Astrocyte (in vitro differentiated cells and primary cell): ENCODE measurements around the gene MYH11. TPM values are rescaled to one million over a fixed set of nuclear protein-coding genes. Genes with fewer than 3 reads are reported as not detected.

Source experiments
- DNase-seq: peaks from one replicate; pipeline ENCODE4 v3.0.0-alpha.2; 2010; ENCODE audit warnings: low read depth
- FAIRE-seq: peaks from 2 replicates; lab custom pipeline; 2011; peaks lifted over from hg19 to GRCh38; lab: Jason Lieb, UNC
- H2AFZ ChIP-seq: 2 replicates; pipeline ENCODE4 v1.6.0; 2012; ENCODE audit warnings: low read depth, low read length, inconsistent platforms
- H3K27ac ChIP-seq: 2 replicates; pipeline ENCODE4 v1.5.1; 2011; ENCODE audit warnings: low read depth, low read length, inconsistent platforms
- H3K27me3 ChIP-seq: 2 replicates; pipeline ENCODE4 v1.6.0; 2011; ENCODE audit warnings: low read length, inconsistent platforms; ENCODE audit not compliant: insufficient read depth
- H3K36me3 ChIP-seq: 2 replicates; pipeline ENCODE4 v1.5.1; 2011; ENCODE audit warnings: low read length, inconsistent platforms; ENCODE audit not compliant: insufficient read depth
- H3K4me1 ChIP-seq: 2 replicates; pipeline ENCODE4 v1.5.1; 2011; ENCODE audit warnings: low read length, inconsistent platforms; ENCODE audit not compliant: insufficient read depth
- H3K4me2 ChIP-seq: 2 replicates; pipeline ENCODE4 v1.6.0; 2012; ENCODE audit warnings: low read length, inconsistent platforms
- H3K4me3 ChIP-seq: 2 replicates; pipeline ENCODE4 v1.5.1; 2011; ENCODE audit warnings: low read depth, mild to moderate bottlenecking, low read length, inconsistent platforms; ENCODE audit not compliant: insufficient read depth
- H3K79me2 ChIP-seq: 2 replicates; pipeline ENCODE4 v1.6.0; 2012; ENCODE audit warnings: mild to moderate bottlenecking, low read length, inconsistent platforms; ENCODE audit not compliant: insufficient read depth
- H3K9ac ChIP-seq: 2 replicates; pipeline ENCODE4 v1.6.0; 2012; ENCODE audit warnings: mild to moderate bottlenecking, low read length, inconsistent platforms
- H3K9me3 ChIP-seq: 2 replicates; pipeline ENCODE4 v1.5.1; 2012; ENCODE audit warnings: low read depth, mild to moderate bottlenecking, low read length, inconsistent platforms; ENCODE audit not compliant: insufficient read depth
- H4K20me1 ChIP-seq: 2 replicates; pipeline ENCODE4 v1.6.0; 2012; ENCODE audit warnings: low read length, inconsistent platforms; ENCODE audit not compliant: insufficient read depth
- H3K27ac Mint-ChIP-seq: one replicate; pipeline ENCODE4 v1.8.0; 2021; ENCODE audit warnings: mild to moderate bottlenecking, mixed read lengths; ENCODE audit not compliant: unreplicated experiment
- H3K27me3 Mint-ChIP-seq: one replicate; pipeline ENCODE4 v1.8.0; 2021; ENCODE audit warnings: low read depth, mixed read lengths; ENCODE audit not compliant: unreplicated experiment
- H3K36me3 Mint-ChIP-seq: one replicate; pipeline ENCODE4 v1.8.0; 2021; ENCODE audit warnings: low read depth, mixed read lengths; ENCODE audit not compliant: unreplicated experiment
- H3K4me1 Mint-ChIP-seq: one replicate; pipeline ENCODE4 v1.8.0; 2021; ENCODE audit warnings: low read depth, mixed read lengths; ENCODE audit not compliant: unreplicated experiment
- H3K4me3 Mint-ChIP-seq: one replicate; pipeline ENCODE4 v1.8.0; 2021; ENCODE audit warnings: mild to moderate bottlenecking, moderate library complexity, mixed read lengths; ENCODE audit not compliant: unreplicated experiment
- H3K9me3 Mint-ChIP-seq: one replicate; pipeline ENCODE4 v1.8.0; 2021; ENCODE audit warnings: mild to moderate bottlenecking, mixed read lengths; ENCODE audit not compliant: unreplicated experiment
- CTCF ChIP-seq: IDR thresholded peaks from 2 replicates; pipeline ENCODE4 v1.5.1; 2011; ENCODE audit warnings: low read depth, mild to moderate bottlenecking, inconsistent platforms, low read length, moderate library complexity; ENCODE audit not compliant: insufficient read depth
- EZH2 ChIP-seq: IDR thresholded peaks from 2 replicates; pipeline ENCODE4 v1.6.1; 2012; ENCODE audit warnings: mild to moderate bottlenecking, low read length, inconsistent platforms; ENCODE audit not compliant: insufficient read depth
- total RNA-seq: library from RNA; stranded (reverse); gene quantifications from 2 replicates; pipeline ENCODE4 v1.2.1, GENCODE V29; 2021

Gene MYH11
- total RNA-seq, 1 donor from 2014 or later, result 1.0 TPM

GRCh38 chr16:15686287-15686686 is 170.5 kb downstream of the MYH11 start:
- H3K27me3 Mint-ChIP-seq, result no peaks in the 10 kb centered on the region
- Histone ChIP-seq H3K4me3 (no peak overlapping the region), H3K27ac (no peak overlapping the region), H3K27me3 (no peaks in the 10 kb centered on the region), H3K9ac (no peak overlapping the region), H3K9me3 (no peaks in the 10 kb centered on the region), H4K20me1 (peaks cover 6% of the 10 kb centered on the region), H3K79me2 (peaks cover 9% of the 10 kb centered on the region), H3K4me1 (no peaks in the 10 kb centered on the region), H2AFZ (no peak overlapping the region), H3K36me3 (peaks cover 18% of the 10 kb centered on the region), H3K4me2 (no peak overlapping the region)
- peaks cover 2% of the 10 kb centered on the region for H3K36me3 Mint-ChIP-seq
- no peak overlapping the region for H3K27ac Mint-ChIP-seq
- no peaks in the 10 kb centered on the region for H3K4me1 Mint-ChIP-seq
- no peaks in the 10 kb centered on the region for H3K9me3 Mint-ChIP-seq
- FAIRE-seq (no peak), DNase-seq (no peak)
- H3K4me3 Mint-ChIP-seq, result no peak overlapping the region
- no peak for TF ChIP-seq CTCF
- TF ChIP-seq EZH2, result no peak

GRCh38 chr16:15682105-15682570 is 174.7 kb downstream of the MYH11 start:
- H3K4me3 ChIP-seq, result no peak overlapping the region
- Mint-ChIP-seq H3K27me3 (no peaks in the 10 kb centered on the region), H3K4me3 (no peak overlapping the region), H3K36me3 (peaks cover 4% of the 10 kb centered on the region), H3K27ac (peak overlapping the region; percentile 58), H3K4me1 (no peaks in the 10 kb centered on the region), H3K9me3 (no peaks in the 10 kb centered on the region)
- peaks cover 6% of the 10 kb centered on the region for H3K36me3 ChIP-seq
- no peaks in the 10 kb centered on the region for H3K27me3 ChIP-seq
- peak overlapping the region; percentile 37 for H3K27ac ChIP-seq
- DNase-seq (peak; percentile 56), FAIRE-seq (no peak)
- peak overlapping the region; percentile 24 for H3K4me2 ChIP-seq
- H3K9me3 ChIP-seq, result no peaks in the 10 kb centered on the region
- no peak overlapping the region for H3K9ac ChIP-seq
- H3K79me2 ChIP-seq, result peaks cover 9% of the 10 kb centered on the region
- no peaks in the 10 kb centered on the region for H3K4me1 ChIP-seq
- no peak overlapping the region for H2AFZ ChIP-seq
- peaks cover 6% of the 10 kb centered on the region for H4K20me1 ChIP-seq
- TF ChIP-seq CTCF, result peak; percentile 80
- TF ChIP-seq EZH2, result no peak

- H3K4me3 Mint-ChIP-seq, result no peak overlapping the region
- Histone ChIP-seq H2AFZ (no peak overlapping the region), H3K27me3 (no peaks in the 10 kb centered on the region), H3K9me3 (no peaks in the 10 kb centered on the region), H3K79me2 (peaks cover 26% of the 10 kb centered on the region), H3K4me2 (no peak overlapping the region), H3K9ac (no peak overlapping the region), H3K36me3 (peaks cover 3% of the 10 kb centered on the region), H3K4me1 (peaks cover 9% of the 10 kb centered on the region), H3K27ac (no peak overlapping the region), H3K4me3 (no peak overlapping the region), H4K20me1 (peaks cover 6% of the 10 kb centered on the region)
- no peak overlapping the region for H3K27ac Mint-ChIP-seq
- peaks cover 4% of the 10 kb centered on the region for H3K4me1 Mint-ChIP-seq
- peaks cover 4% of the 10 kb centered on the region for H3K36me3 Mint-ChIP-seq
- FAIRE-seq, result no peak
- no peaks in the 10 kb centered on the region for H3K9me3 Mint-ChIP-seq
- TF ChIP-seq EZH2, result no peak
- no peaks in the 10 kb centered on the region for H3K27me3 Mint-ChIP-seq
- DNase-seq, result no peak
These were observed 179.4 kb downstream of the MYH11 start for GRCh38 chr16:15677447-15677846.
